ENCODE results near the gene CPS1.

The CPS1 gene

GRCh38 chr2:210727549-210727948 is 171.2 kb downstream of the CPS1 start:
- H3K27ac Mint-ChIP-seq = no peak overlapping the region
- H3K4me3 Mint-ChIP-seq = no peak overlapping the region
- TF ChIP-seq, protein P1, sequence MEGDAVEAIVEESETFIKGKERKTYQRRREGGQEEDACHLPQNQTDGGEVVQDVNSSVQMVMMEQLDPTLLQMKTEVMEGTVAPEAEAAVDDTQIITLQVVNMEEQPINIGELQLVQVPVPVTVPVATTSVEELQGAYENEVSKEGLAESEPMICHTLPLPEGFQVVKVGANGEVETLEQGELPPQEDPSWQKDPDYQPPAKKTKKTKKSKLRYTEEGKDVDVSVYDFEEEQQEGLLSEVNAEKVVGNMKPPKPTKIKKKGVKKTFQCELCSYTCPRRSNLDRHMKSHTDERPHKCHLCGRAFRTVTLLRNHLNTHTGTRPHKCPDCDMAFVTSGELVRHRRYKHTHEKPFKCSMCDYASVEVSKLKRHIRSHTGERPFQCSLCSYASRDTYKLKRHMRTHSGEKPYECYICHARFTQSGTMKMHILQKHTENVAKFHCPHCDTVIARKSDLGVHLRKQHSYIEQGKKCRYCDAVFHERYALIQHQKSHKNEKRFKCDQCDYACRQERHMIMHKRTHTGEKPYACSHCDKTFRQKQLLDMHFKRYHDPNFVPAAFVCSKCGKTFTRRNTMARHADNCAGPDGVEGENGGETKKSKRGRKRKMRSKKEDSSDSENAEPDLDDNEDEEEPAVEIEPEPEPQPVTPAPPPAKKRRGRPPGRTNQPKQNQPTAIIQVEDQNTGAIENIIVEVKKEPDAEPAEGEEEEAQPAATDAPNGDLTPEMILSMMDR (IDR thresholded peaks at IDR 0.05; ENCODE audit: unreplicated experiment in 3 of 3) = no peak
- no peaks in the 10 kb centered on the region for H3K36me3 Mint-ChIP-seq (ENCODE audit: low read depth)
- no peaks in the 10 kb centered on the region for H3K4me1 Mint-ChIP-seq
- H3K27me3 Mint-ChIP-seq (ENCODE audit: low read depth) = no peaks in the 10 kb centered on the region
- H3K9me3 Mint-ChIP-seq = no peaks in the 10 kb centered on the region
